Measurements from ENCODE around the gene SLC39A6.

DNA sequence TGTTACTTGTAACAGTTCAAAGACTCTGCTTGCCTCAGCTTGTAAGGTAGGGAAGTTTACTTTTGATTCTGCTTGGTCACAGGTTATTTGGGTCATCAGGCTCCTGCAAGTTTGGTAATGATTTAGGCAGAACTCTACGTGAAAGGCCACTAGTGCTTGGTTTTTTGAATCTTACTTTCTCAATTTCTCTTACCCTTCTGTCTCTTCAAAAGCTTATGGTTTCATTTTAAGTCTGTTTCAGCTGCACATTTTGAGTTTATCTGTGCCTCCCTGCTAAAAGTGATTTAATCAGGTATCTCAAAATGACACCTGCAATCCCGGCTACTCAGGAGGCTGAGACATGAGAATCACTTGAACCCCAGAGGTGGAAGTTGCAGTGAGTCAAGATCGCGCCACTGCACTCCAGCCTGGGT is 31.8 kb upstream of the SLC39A6 start:
- TF ChIP-seq CTCF (CRISPR knock-in tag; IDR thresholded peaks at IDR 0.05): no peak
- no peak for TF ChIP-seq CHCHD3 (CRISPR knock-in tag; IDR thresholded peaks at IDR 0.05)
- no peak for TF ChIP-seq RAD21 (CRISPR knock-in tag; IDR thresholded peaks at IDR 0.05)
- no peak for TF ChIP-seq TBP (CRISPR knock-in tag; IDR thresholded peaks at IDR 0.05)
- TF ChIP-seq POLR2A (IDR thresholded peaks at IDR 0.05; ENCODE audit: insufficient read depth in 1 of 2, low read depth in 2 of 2, low read length in 2 of 2): no peak
- TF ChIP-seq, protein P1, sequence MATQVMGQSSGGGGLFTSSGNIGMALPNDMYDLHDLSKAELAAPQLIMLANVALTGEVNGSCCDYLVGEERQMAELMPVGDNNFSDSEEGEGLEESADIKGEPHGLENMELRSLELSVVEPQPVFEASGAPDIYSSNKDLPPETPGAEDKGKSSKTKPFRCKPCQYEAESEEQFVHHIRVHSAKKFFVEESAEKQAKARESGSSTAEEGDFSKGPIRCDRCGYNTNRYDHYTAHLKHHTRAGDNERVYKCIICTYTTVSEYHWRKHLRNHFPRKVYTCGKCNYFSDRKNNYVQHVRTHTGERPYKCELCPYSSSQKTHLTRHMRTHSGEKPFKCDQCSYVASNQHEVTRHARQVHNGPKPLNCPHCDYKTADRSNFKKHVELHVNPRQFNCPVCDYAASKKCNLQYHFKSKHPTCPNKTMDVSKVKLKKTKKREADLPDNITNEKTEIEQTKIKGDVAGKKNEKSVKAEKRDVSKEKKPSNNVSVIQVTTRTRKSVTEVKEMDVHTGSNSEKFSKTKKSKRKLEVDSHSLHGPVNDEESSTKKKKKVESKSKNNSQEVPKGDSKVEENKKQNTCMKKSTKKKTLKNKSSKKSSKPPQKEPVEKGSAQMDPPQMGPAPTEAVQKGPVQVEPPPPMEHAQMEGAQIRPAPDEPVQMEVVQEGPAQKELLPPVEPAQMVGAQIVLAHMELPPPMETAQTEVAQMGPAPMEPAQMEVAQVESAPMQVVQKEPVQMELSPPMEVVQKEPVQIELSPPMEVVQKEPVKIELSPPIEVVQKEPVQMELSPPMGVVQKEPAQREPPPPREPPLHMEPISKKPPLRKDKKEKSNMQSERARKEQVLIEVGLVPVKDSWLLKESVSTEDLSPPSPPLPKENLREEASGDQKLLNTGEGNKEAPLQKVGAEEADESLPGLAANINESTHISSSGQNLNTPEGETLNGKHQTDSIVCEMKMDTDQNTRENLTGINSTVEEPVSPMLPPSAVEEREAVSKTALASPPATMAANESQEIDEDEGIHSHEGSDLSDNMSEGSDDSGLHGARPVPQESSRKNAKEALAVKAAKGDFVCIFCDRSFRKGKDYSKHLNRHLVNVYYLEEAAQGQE (IDR thresholded peaks at IDR 0.05; ENCODE audit: borderline replicate concordance in 1 of 2, low read depth in 1 of 2, low read length in 2 of 2): no peak
- TF ChIP-seq POLR2AphosphoS5 (IDR thresholded peaks at IDR 0.05; ENCODE audit: low read depth, low read length): no peak
- no peak for TF ChIP-seq ZNF264 (CRISPR knock-in tag; IDR thresholded peaks at IDR 0.05)
- TF ChIP-seq KDM5B (CRISPR knock-in tag; IDR thresholded peaks at IDR 0.05; ENCODE audit: borderline replicate concordance): no peak
- TF ChIP-seq SMAD3 (CRISPR knock-in tag; IDR thresholded peaks at IDR 0.05): no peak
- no peak for TF ChIP-seq ZFX (CRISPR knock-in tag; IDR thresholded peaks at IDR 0.05; ENCODE audit: low read depth)
- TF ChIP-seq CBX5 (CRISPR knock-in tag; IDR thresholded peaks at IDR 0.05; ENCODE audit: borderline replicate concordance): no peak
